PFSK-1 (cell line): ENCODE data around the gene LMO7.

Experiments
- POLR2AphosphoS5 ChIP-seq: IDR thresholded peaks from 2 replicates; pipeline ENCODE4 v1.6.1; 2012; ENCODE audit warnings: low read depth, mild to moderate bottlenecking, control low read depth, low read length, moderate library complexity
- SIN3A ChIP-seq: IDR thresholded peaks from 2 replicates; pipeline ENCODE4 v1.6.1; 2012; ENCODE audit warnings: mild to moderate bottlenecking, low read length, moderate library complexity, borderline replicate concordance; ENCODE audit not compliant: insufficient read depth
- TAF1 ChIP-seq: IDR thresholded peaks from 2 replicates; pipeline ENCODE4 v1.6.1; 2012; ENCODE audit warnings: low read length, control low read depth, borderline replicate concordance; ENCODE audit not compliant: insufficient read depth

DNA sequence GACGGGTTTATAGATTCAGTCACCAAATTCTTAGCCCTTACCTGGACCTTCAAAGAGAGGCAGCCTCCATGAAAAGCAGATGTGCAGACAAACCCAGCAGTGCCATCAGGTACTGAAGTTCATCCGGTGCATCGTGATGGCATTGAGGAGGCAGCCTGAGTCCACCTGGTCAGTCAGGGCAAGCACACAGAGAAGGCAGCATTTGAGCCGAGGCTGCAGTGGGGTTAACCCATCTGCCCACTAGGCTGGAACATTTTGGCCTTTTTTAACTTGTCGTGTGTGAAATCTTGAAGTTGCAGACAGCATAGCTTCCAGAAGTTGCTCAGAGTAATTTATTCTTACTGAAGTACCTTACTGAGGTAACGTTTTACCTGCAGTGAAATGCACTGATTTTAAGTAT lies 4.9 kb downstream of the LMO7 start:
- no peak for TF ChIP-seq SIN3A
- no peak for TF ChIP-seq TAF1
- TF ChIP-seq POLR2AphosphoS5: no peak
